Left lobe of liver (tissue), 2 donors: ENCODE measurements around the gene AGA. TPM values are rescaled to one million over a fixed set of nuclear protein-coding genes. Genes with fewer than 3 reads are reported as not detected.

Experiments used
- ATAC-seq: fragments of 200-7000 bp; cut with Tn5 transposase; one replicate; pipeline ENCODE4 v1.9.1; 2020; ENCODE audit warnings: mild to moderate bottlenecking, moderate library complexity
- DNase-seq: peaks from one replicate; pipeline ENCODE4 v3.0.0-alpha.2; 2020; ENCODE audit warnings: low spot score
- total RNA-seq: library from RNA; stranded (reverse); gene quantifications from one replicate; pipeline ENCODE4 v1.2.1, GENCODE V29; 2021
- donor health status: DM: no; HTN: no; CAD: no; lungs with moderate emphysema.
- donor health status: DM: no; HTN: yes; CAD: no.

Gene AGA
- total RNA-seq, 1 donor from 2014 or later = 13.7 TPM

GRCh38 chr4:177447417-177448004 lies 5.3 kb upstream of the AGA start:
- DNase-seq (no peak), ATAC-seq (no peak)

- no peak for ATAC-seq
- DNase-seq = no peak
Measured at GRCh38 chr4:177446586-177446985, 4.3 kb upstream of the AGA start.

- DNase-seq (no peak), ATAC-seq (no peak)
Measured at GRCh38 chr4:177444911-177445736, 2.9 kb upstream of the AGA start.

- ATAC-seq = no peak
- no peak for DNase-seq
Measured at GRCh38 chr4:177441061-177441802, 1.0 kb downstream of the AGA start.

GRCh38 chr4:177436456-177436855 lies 5.8 kb downstream of the AGA start:
- DNase-seq (no peak), ATAC-seq (no peak)

- DNase-seq (no peak), ATAC-seq (no peak)
Measured at GRCh38 chr4:177434667-177435066, 7.6 kb downstream of the AGA start.

GRCh38 chr4:177427192-177427591 lies 15.0 kb downstream of the AGA start:
- no peak for ATAC-seq

GRCh38 chr4:177419434-177419833 lies 22.8 kb downstream of the AGA start:
- DNase-seq = no peak
- ATAC-seq = no peak

More at GRCh38 chr4:177427192-177427591, 15.0 kb downstream of the AGA start:
- DNase-seq = no peak

GRCh38 chr4:177413656-177414055 lies 28.6 kb downstream of the AGA start:
- no peak for ATAC-seq

GRCh38 chr4:177413076-177413475 lies 29.2 kb downstream of the AGA start:
- peak; percentile 83 for ATAC-seq
- DNase-seq = no peak

More at GRCh38 chr4:177413656-177414055, 28.6 kb downstream of the AGA start:
- DNase-seq = no peak

GRCh38 chr4:177411996-177412395 lies 30.2 kb downstream of the AGA start:
- peak; percentile 77 for ATAC-seq

GRCh38 chr4:177410566-177410965 lies 31.7 kb downstream of the AGA start:
- DNase-seq = no peak
- ATAC-seq = no peak

More at GRCh38 chr4:177411996-177412395, 30.2 kb downstream of the AGA start:
- DNase-seq = peak; percentile 47

GRCh38 chr4:177408023-177408422 lies 34.2 kb downstream of the AGA start:
- DNase-seq = no peak
- no peak for ATAC-seq

- ATAC-seq (no peak), DNase-seq (no peak)
Measured at GRCh38 chr4:177405508-177405907, 36.7 kb downstream of the AGA start.

GRCh38 chr4:177404986-177405385 lies 37.3 kb downstream of the AGA start:
- no peak for DNase-seq
- ATAC-seq = no peak

- DNase-seq = no peak
- no peak for ATAC-seq
Measured at GRCh38 chr4:177404342-177404741, 37.9 kb downstream of the AGA start.

GRCh38 chr4:177403746-177404145 lies 38.5 kb downstream of the AGA start:
- ATAC-seq (no peak), DNase-seq (no peak)

GRCh38 chr4:177401658-177402273 lies 40.5 kb downstream of the AGA start:
- ATAC-seq (no peak), DNase-seq (no peak)

GRCh38 chr4:177400030-177400429 lies 42.2 kb downstream of the AGA start:
- ATAC-seq = no peak
- no peak for DNase-seq

GRCh38 chr4:177396352-177396751 lies 45.9 kb downstream of the AGA start:
- ATAC-seq (no peak), DNase-seq (no peak)

GRCh38 chr4:177393236-177393635 lies 49.0 kb downstream of the AGA start:
- DNase-seq (no peak), ATAC-seq (no peak)
